AG09309 (cell line): Measurements from ENCODE around the gene KIF3B.
"Not testable (repeated sequence)": the region's sequence is repeated elsewhere in the genome, so short reads cannot be mapped to it uniquely, and the experiment has no call there.

Experiments used
- DNase-seq: peaks from one replicate; pipeline ENCODE4 v3.0.0-alpha.2; 2010; ENCODE audit warnings: low read depth
- H3K4me3 ChIP-seq: 2 replicates; pipeline ENCODE4 v1.5.1; 2011; ENCODE audit warnings: mild to moderate bottlenecking, low read depth, low read length, moderate library complexity; ENCODE audit not compliant: control insufficient read depth
- CTCF ChIP-seq: IDR thresholded peaks from 2 replicates; pipeline ENCODE4 v1.5.1; 2011; ENCODE audit warnings: mild to moderate bottlenecking, low read depth, low read length, inconsistent platforms; ENCODE audit not compliant: insufficient read depth, control insufficient read depth; ENCODE audit errors: missing control alignments

Gene KIF3B

GRCh38 chr20:32237419-32237818, 40.0 kb upstream of the KIF3B start:
- no peak overlapping the region for H3K4me3 ChIP-seq
- DNase-seq, result no peak
- no peak for TF ChIP-seq CTCF

- TF ChIP-seq CTCF, result no peak
- DNase-seq, result no peak
Measured at GRCh38 chr20:32238483-32239425, 38.7 kb upstream of the KIF3B start.

GRCh38 chr20:32240205-32240604, 37.2 kb upstream of the KIF3B start:
- TF ChIP-seq CTCF, result no peak

More at GRCh38 chr20:32238483-32239425, 38.7 kb upstream of the KIF3B start:
- no peak overlapping the region for H3K4me3 ChIP-seq

GRCh38 chr20:32241807-32242206, 35.6 kb upstream of the KIF3B start:
- no peak for TF ChIP-seq CTCF
- DNase-seq, result no peak
- H3K4me3 ChIP-seq, result no peak overlapping the region

More at GRCh38 chr20:32240205-32240604, 37.2 kb upstream of the KIF3B start:
- no peak for DNase-seq
- H3K4me3 ChIP-seq, result no peak overlapping the region

- TF ChIP-seq CTCF, result no peak
- no peak for DNase-seq
- H3K4me3 ChIP-seq, result no peak overlapping the region
Measured at GRCh38 chr20:32244150-32244823, 33.2 kb upstream of the KIF3B start.

GRCh38 chr20:32244959-32245358, 32.5 kb upstream of the KIF3B start:
- no peak for DNase-seq
- TF ChIP-seq CTCF, result no peak
- H3K4me3 ChIP-seq, result no peak overlapping the region

GRCh38 chr20:32246208-32246607, 31.2 kb upstream of the KIF3B start:
- DNase-seq, H3K4me3 ChIP-seq: not testable (repeated sequence)
